WERI-Rb-1 (cell line): ENCODE results near the gene SCGN.

ENCODE experiments used
- DNase-seq: peaks from one replicate; pipeline ENCODE4 v3.0.0-alpha.2; 2020
- H3K27ac ChIP-seq: fragments of 250-450 bp; sonication (Bioruptor Pico); 2 replicates; pipeline ENCODE4 v1.5.1; 2020; ENCODE audit warnings: mild to moderate bottlenecking, moderate library complexity
- H3K27me3 ChIP-seq: fragments of 250-450 bp; sonication (Bioruptor Pico); 2 replicates; pipeline ENCODE4 v1.5.1; 2021; ENCODE audit warnings: mild to moderate bottlenecking, low read depth, moderate library complexity; ENCODE audit not compliant: insufficient read depth, severe bottlenecking
- H3K36me3 ChIP-seq: fragments of 250-450 bp; sonication (Bioruptor Pico); 2 replicates; pipeline ENCODE4 v1.5.1; 2020; ENCODE audit warnings: mild to moderate bottlenecking, moderate library complexity
- H3K4me3 ChIP-seq: 2 replicates; pipeline ENCODE4 v1.5.1; 2011; ENCODE audit warnings: low read depth, mild to moderate bottlenecking, control low read depth, low read length
- H3K9me3 ChIP-seq: fragments of 250-450 bp; sonication (Bioruptor Pico); 2 replicates; pipeline ENCODE4 v1.5.1; 2021; ENCODE audit warnings: mild to moderate bottlenecking, moderate library complexity; ENCODE audit not compliant: severe bottlenecking
- CTCF ChIP-seq: IDR thresholded peaks from 2 replicates; pipeline ENCODE4 v1.5.1; 2011; ENCODE audit warnings: low read depth, mild to moderate bottlenecking, control low read depth, inconsistent platforms, low read length

Gene SCGN

GRCh38 chr6:25665455-25665854, 13.4 kb downstream of the SCGN start:
- Histone ChIP-seq H3K4me3 (no peak overlapping the region), H3K36me3 (no peaks in the 10 kb centered on the region), H3K27me3 (peaks cover 13% of the 10 kb centered on the region), H3K27ac (no peak overlapping the region), H3K9me3 (no peaks in the 10 kb centered on the region)
- no peak for DNase-seq
- no peak for TF ChIP-seq CTCF

GRCh38 chr6:25669413-25669812, 17.4 kb downstream of the SCGN start:
- no peak for TF ChIP-seq CTCF
- Histone ChIP-seq H3K27ac (no peak overlapping the region), H3K9me3 (no peaks in the 10 kb centered on the region), H3K27me3 (peaks cover 43% of the 10 kb centered on the region), H3K4me3 (no peak overlapping the region), H3K36me3 (no peaks in the 10 kb centered on the region)
- DNase-seq, result no peak

GRCh38 chr6:25670208-25670607, 18.2 kb downstream of the SCGN start:
- no peak for DNase-seq
- no peak overlapping the region for H3K4me3 ChIP-seq
- H3K27me3 ChIP-seq, result peaks cover 43% of the 10 kb centered on the region
- no peak for TF ChIP-seq CTCF
- H3K36me3 ChIP-seq, result no peaks in the 10 kb centered on the region
- H3K27ac ChIP-seq, result no peak overlapping the region
- H3K9me3 ChIP-seq, result no peaks in the 10 kb centered on the region

- DNase-seq, result peak; percentile 54
- Histone ChIP-seq H3K27ac (no peak overlapping the region), H3K4me3 (no peak overlapping the region), H3K9me3 (no peaks in the 10 kb centered on the region), H3K27me3 (peaks cover 43% of the 10 kb centered on the region), H3K36me3 (no peaks in the 10 kb centered on the region)
- no peak for TF ChIP-seq CTCF
These were observed 18.9 kb downstream of the SCGN start for GRCh38 chr6:25670793-25671513.

GRCh38 chr6:25671652-25672051, 19.6 kb downstream of the SCGN start:
- no peak overlapping the region for H3K27ac ChIP-seq
- H3K36me3 ChIP-seq, result no peaks in the 10 kb centered on the region
- DNase-seq, result no peak
- no peak for TF ChIP-seq CTCF
- H3K27me3 ChIP-seq, result peaks cover 43% of the 10 kb centered on the region
- H3K4me3 ChIP-seq, result no peak overlapping the region
- H3K9me3 ChIP-seq, result no peaks in the 10 kb centered on the region

- DNase-seq, result no peak
- Histone ChIP-seq H3K4me3 (no peak overlapping the region), H3K9me3 (no peaks in the 10 kb centered on the region), H3K27me3 (peaks cover 32% of the 10 kb centered on the region), H3K27ac (no peak overlapping the region), H3K36me3 (no peaks in the 10 kb centered on the region)
- no peak for TF ChIP-seq CTCF
These were observed 23.2 kb downstream of the SCGN start for GRCh38 chr6:25675167-25675566.
